Esophagus muscularis mucosa (tissue), 4 donors: ENCODE results near the gene TMC5. TPM values are rescaled to one million over a fixed set of nuclear protein-coding genes. Genes with fewer than 3 reads are reported as not detected.
"Not testable (repeated sequence)": the region's sequence is repeated elsewhere in the genome, so short reads cannot be mapped to it uniquely, and the experiment has no call there.

Experiments
- DNase-seq: peaks from one replicate; pipeline ENCODE4 v3.0.0-alpha.2; 2017; ENCODE audit errors: extremely low spot score
- H3K27ac ChIP-seq, 4 donors: fragments of 200-600 bp; sonication (generic); replicated peaks in 1 of 4; 1 replicate in 3 of 4; 2 replicates in 1 of 4; pipeline ENCODE4 v1.5.1; 2016 to 2019; ENCODE audit warnings: mild to moderate bottlenecking in 1 of 4
- H3K27me3 ChIP-seq, 4 donors: fragments of 200-600 bp; sonication (generic); one replicate each; pipeline versions ENCODE4 v1.5.1 to v1.6.0; 2016 to 2019
- H3K36me3 ChIP-seq, 4 donors: fragments of 200-600 bp; sonication (generic); one replicate each; pipeline ENCODE4 v1.5.1; 2016 to 2019
- H3K4me1 ChIP-seq, 4 donors: fragments of 200-600 bp; sonication (generic); one replicate each; pipeline ENCODE4 v1.5.1; 2016 to 2019
- H3K4me3 ChIP-seq, 4 donors: fragments of 200-600 bp; sonication (generic); 1 replicate in 2 of 4; 2 replicates in 2 of 4; pipeline ENCODE4 v1.5.1; 2016 to 2019; ENCODE audit warnings: mild to moderate bottlenecking in 4 of 4, moderate library complexity in 1 of 4
- H3K9me3 ChIP-seq, 4 donors: fragments of 200-600 bp; sonication (generic); 1 replicate in 3 of 4; 2 replicates in 1 of 4; pipeline ENCODE4 v1.5.1; 2016 to 2019
- CTCF ChIP-seq, 3 experiments: fragments of 200-600 bp in 2 of 3; fragments of 450-650 bp in 1 of 3; sonication (generic) in 2 of 3; IDR thresholded peaks; one replicate each; pipeline ENCODE4 v1.5.1; 2017 to 2019; ENCODE audit warnings: antibody characterized with exemption in 3 of 3, mild to moderate bottlenecking in 2 of 3, moderate library complexity in 1 of 3
- EP300 ChIP-seq: sonication (generic); formaldehyde crosslinking; IDR thresholded peaks from one replicate; pipeline ENCODE4 v1.6.1; 2017; ENCODE audit warnings: antibody characterized with exemption
- POLR2A ChIP-seq: fragments of 450-650 bp; IDR thresholded peaks from one replicate; pipeline ENCODE4 v1.6.1; 2017; ENCODE audit warnings: antibody characterized with exemption, moderate library complexity, mild to moderate bottlenecking, low read depth
- POLR2AphosphoS5 ChIP-seq, 2 donors: sonication (generic); formaldehyde crosslinking; IDR thresholded peaks; one replicate each; pipeline ENCODE4 v1.6.1; 2017; ENCODE audit warnings: antibody characterized with exemption in 2 of 2
- WGBS: methylation state at CpG from one replicate; pipeline ENCODE4 v1.1.5; 2018; 5-methylcytosine and 5-hydroxymethylcytosine counted together
- intact Hi-C: fragments of 100-400 bp; cut with DNase I; formaldehyde crosslinking; loops from one replicate; pipeline ENCODE4 v1.15.1; 2023
- total RNA-seq, 4 donors: library from RNA; depleted of rRNA; stranded (reverse); fragments of >200 nt; gene quantifications; one replicate each; pipeline versions ENCODE4 v1.1.0 to v1.2.1, GENCODE V29; 2016

The TMC5 gene
- total RNA-seq, 4 donors from 2014 or later: under 0.01 to 0.42 (median 0.12) TPM

- H3K9me3 ChIP-seq: peaks cover 0 to 8% (median 1%) of the 10 kb centered on the region in 4 donors
Observed at GRCh38 chr16:19382887-19383816, 34.5 kb upstream of the TMC5 start.

GRCh38 chr16:19384656-19385055 is 33.0 kb upstream of the TMC5 start:
- DNase-seq: no peak
- no peak overlapping the region for H3K27ac ChIP-seq
- no peak overlapping the region for H3K4me3 ChIP-seq
- peaks cover 0 to 10% (median 9%) of the 10 kb centered on the region in 4 donors for H3K4me1 ChIP-seq
- TF ChIP-seq POLR2A (no peak), POLR2AphosphoS5 (IDR thresholded peaks at IDR 0.05) (no peak), CTCF (IDR thresholded peaks at IDR 0.05) (no peak), EP300 (no peak)
- H3K36me3 ChIP-seq: no peaks in the 10 kb centered on the region
- 65% methylated on average over 2 of the region's 2 CpGs for WGBS
- intact Hi-C loops: no loop called here
- H3K9me3 ChIP-seq: peaks cover 0 to 8% (median 1%) of the 10 kb centered on the region in 4 donors
- peaks cover 0 to 14% (median 0%) of the 10 kb centered on the region in 4 donors for H3K27me3 ChIP-seq

More at GRCh38 chr16:19382887-19383816, 34.5 kb upstream of the TMC5 start:
- Histone ChIP-seq H3K4me3 (no peak overlapping the region), H3K27me3 (peaks cover 0 to 8% (median 0%) of the 10 kb centered on the region in 4 donors), H3K4me1 (peaks cover 0 to 11% (median 9%) of the 10 kb centered on the region in 4 donors), H3K36me3 (no peaks in the 10 kb centered on the region), H3K27ac (no peak overlapping the region)
- DNase-seq: no peak
- intact Hi-C loops: no loop called here
- WGBS: 55% methylated on average over 19 of the region's 20 CpGs
- TF ChIP-seq POLR2AphosphoS5 (IDR thresholded peaks at IDR 0.05): no peak

GRCh38 chr16:19386525-19386924 is 31.2 kb upstream of the TMC5 start:
- DNase-seq: no peak
- H3K4me1 ChIP-seq: no peaks in the 10 kb centered on the region
- intact Hi-C loops: no loop called here
- WGBS: 69% methylated on average over 1 of the region's 1 CpG
- TF ChIP-seq CTCF (IDR thresholded peaks at IDR 0.05) (no peak), POLR2A (no peak), POLR2AphosphoS5 (IDR thresholded peaks at IDR 0.05) (no peak)
- H3K27me3 ChIP-seq: peaks cover 0 to 30% (median under 1%) of the 10 kb centered on the region in 4 donors
- no peak overlapping the region for H3K27ac ChIP-seq
- peaks cover 0 to 8% (median 1%) of the 10 kb centered on the region in 4 donors for H3K9me3 ChIP-seq
- no peak overlapping the region for H3K4me3 ChIP-seq
- H3K36me3 ChIP-seq: no peaks in the 10 kb centered on the region

- intact Hi-C loops: no loop called here
- H3K27me3 ChIP-seq: peaks cover 0 to 52% (median 3%) of the 10 kb centered on the region in 4 donors
- H3K36me3 ChIP-seq: no peaks in the 10 kb centered on the region
- no peaks in the 10 kb centered on the region for H3K4me1 ChIP-seq
- no peak for DNase-seq
- no peak for TF ChIP-seq POLR2A
- TF ChIP-seq CTCF (IDR thresholded peaks at IDR 0.05): peak in 1 of 3 experiments; percentile 29
- TF ChIP-seq POLR2AphosphoS5 (IDR thresholded peaks at IDR 0.05): no peak
- no peak for TF ChIP-seq EP300
- WGBS: 19% methylated on average over 5 of the region's 5 CpGs
- peaks cover 0 to 8% (median 1%) of the 10 kb centered on the region in 4 donors for H3K9me3 ChIP-seq
- H3K27ac ChIP-seq: no peak overlapping the region
- no peak overlapping the region for H3K4me3 ChIP-seq
Observed at GRCh38 chr16:19389246-19389645, 28.4 kb upstream of the TMC5 start.

GRCh38 chr16:19391185-19391776 is 26.4 kb upstream of the TMC5 start:
- H3K27me3 ChIP-seq: peaks cover 0 to 52% (median 3%) of the 10 kb centered on the region in 4 donors
- H3K4me1 ChIP-seq, H3K27ac ChIP-seq, DNase-seq, H3K9me3 ChIP-seq, H3K4me3 ChIP-seq, H3K36me3 ChIP-seq, intact Hi-C loops: not testable (repeated sequence)
- WGBS: 85% methylated on average over 6 of the region's 6 CpGs
